Ovary (tissue), 1 donor: ENCODE data around the gene IFIT1.

Experiments
- EP300 ChIP-seq: sonication (generic); formaldehyde crosslinking; IDR thresholded peaks from one replicate; pipeline ENCODE4 v1.6.1; 2017; ENCODE audit warnings: antibody characterized with exemption
- POLR2A ChIP-seq: fragments of 450-650 bp; IDR thresholded peaks from one replicate; pipeline ENCODE4 v1.6.1; 2017; ENCODE audit warnings: antibody characterized with exemption, mild to moderate bottlenecking, moderate library complexity

- TF ChIP-seq POLR2A (no peak), EP300 (no peak)
Observed at GRCh38 chr10:89390476-89391225, 1.8 kb upstream of the IFIT1 start.
